NAMALWA (cell line): ENCODE results near the gene MANSC4.

ENCODE experiments used
- DNase-seq: peaks from one replicate; pipeline ENCODE4 v3.0.0-alpha.2; 2015; ENCODE audit warnings: low spot score

Gene MANSC4

DNA sequence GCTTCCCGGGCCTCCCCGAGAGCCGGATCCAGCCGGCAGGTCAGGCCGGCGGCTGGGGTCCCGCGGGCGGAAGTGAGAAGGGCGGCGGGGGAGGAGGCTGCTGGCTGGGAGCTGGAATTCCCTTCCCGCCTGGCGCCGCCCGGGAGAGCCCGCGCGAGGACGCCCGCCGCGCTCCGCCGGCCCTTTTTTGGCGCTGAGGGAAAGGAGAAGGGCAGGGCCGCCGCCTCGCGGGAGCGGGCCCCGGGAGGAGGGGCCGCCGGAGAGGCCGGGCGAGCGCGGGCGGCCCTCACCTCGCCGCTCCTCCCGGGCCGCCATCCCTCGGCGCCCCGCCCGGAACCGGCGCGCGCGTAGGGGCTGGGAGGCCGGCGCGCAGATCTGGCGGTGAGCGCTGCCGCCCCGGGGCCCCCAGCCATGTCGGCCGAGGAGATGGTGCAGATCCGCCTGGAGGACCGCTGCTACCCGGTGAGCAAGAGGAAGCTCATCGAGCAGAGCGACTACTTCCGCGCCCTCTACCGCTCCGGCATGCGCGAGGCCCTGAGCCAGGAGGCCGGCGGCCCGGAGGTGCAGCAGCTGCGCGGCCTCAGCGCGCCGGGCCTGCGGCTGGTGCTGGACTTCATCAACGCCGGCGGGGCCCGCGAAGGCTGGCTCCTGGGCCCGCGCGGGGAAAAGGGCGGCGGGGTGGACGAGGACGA lies at the start of gene MANSC4, which contains the start of gene KLHL42:
Gene MANSC4 (minus strand): TSS at position 317 of the 692 bp plus-strand sequence. CDS start 8,960 bp downstream, outside the sequence.
Gene KLHL42 (plus strand): TSS at position 314 of the 692 bp plus-strand sequence. CDS start 98 bp downstream, at position 412.
- DNase-seq, result peak; percentile 83

- DNase-seq, result no peak
Observed at GRCh38 chr12:27828196-27828595, 48.2 kb upstream of the MANSC4 start.

GRCh38 chr12:27826076-27826475 lies 46.0 kb upstream of the MANSC4 start:
- DNase-seq, result no peak

GRCh38 chr12:27824126-27824842 lies 44.2 kb upstream of the MANSC4 start:
- peak; percentile 69 for DNase-seq

GRCh38 chr12:27823038-27823437 lies 43.0 kb upstream of the MANSC4 start:
- no peak for DNase-seq

GRCh38 chr12:27822076-27822712 lies 42.2 kb upstream of the MANSC4 start:
- DNase-seq, result peak; percentile 49

GRCh38 chr12:27821259-27821973 lies 41.4 kb upstream of the MANSC4 start:
- DNase-seq, result peak; percentile 91

- DNase-seq, result no peak
Observed at GRCh38 chr12:27820564-27820963, 40.5 kb upstream of the MANSC4 start.

DNA sequence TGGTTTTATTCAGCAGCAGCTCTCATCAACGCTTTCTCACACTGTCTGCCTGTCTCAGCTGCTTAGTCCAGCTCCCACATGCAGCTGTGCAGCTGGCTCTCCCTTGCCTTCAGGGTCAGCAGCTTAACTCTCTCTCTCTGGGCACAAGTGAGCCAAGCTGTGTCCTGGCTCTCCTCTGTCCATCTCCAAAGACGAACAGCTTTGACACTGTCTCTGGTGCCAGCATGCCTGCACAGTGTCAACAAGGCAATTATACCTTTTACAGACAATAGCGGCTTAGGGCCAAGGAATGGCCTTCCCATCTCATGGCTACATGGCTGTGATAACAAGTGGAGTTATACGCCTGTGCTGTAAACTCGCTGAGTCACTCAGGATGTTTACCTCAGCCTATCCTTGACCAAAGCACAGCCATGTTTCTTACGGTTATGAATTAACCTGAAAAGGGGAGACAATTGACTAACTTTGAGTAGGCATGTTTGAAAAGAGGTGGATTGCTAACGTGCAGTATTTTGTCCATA lies 38.4 kb upstream of the MANSC4 start:
- no peak for DNase-seq

DNA sequence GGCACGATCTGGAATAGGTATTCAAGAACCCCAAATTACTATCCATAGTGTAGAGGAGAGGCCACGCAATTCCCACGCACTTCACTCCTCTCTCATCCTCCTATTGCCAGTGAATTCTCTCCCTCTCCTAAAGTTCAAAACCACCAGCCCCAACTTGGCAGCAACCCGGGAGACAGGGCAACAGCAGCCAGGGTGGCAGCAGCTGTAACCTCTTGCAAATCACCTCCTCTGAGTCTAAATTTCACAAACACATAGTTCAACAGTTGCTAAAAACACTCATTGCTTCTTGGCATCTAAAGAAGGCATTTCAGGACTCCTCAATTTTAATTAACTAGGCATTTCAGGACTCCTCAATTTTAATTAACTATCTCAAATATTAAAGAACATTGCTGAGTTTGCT lies 37.7 kb upstream of the MANSC4 start:
- no peak for DNase-seq

DNA sequence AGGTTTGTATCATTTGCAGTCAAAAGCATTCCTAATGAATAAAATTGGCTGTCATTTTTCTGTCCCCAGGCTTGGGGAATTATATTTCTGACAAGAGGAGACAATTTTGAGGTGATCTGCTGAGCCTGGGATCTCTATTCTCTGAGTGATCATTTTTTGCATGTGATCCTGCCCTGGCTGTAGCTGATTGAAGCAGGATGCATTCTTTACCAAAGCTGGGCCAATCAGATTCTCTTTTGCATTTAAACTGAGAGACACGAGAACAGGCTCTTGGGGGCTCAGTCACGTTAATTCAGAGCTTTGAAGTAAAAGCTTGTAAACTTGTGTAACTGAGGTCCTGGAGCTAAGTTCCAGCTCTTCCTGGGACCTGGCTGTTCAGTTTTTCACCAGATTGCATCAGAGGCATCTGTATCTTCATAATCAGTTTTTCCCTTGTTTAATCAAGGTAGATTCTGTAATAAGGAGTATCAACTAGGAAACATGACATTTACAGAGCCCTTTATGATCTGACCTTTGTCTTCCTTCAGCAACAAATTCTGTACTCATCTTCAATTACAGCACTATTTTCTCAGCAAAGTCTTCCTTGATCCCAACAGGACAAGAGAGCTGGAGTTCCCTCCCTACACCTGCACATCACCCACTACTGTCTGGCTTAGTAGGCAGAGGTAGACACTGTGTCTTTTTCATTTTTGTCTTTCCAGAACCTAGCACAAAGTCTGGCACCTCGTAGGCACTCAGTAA lies 35.0 kb upstream of the MANSC4 start:
- DNase-seq, result no peak

- DNase-seq, result no peak
Observed at GRCh38 chr12:27814411-27814810, 34.4 kb upstream of the MANSC4 start.

DNA sequence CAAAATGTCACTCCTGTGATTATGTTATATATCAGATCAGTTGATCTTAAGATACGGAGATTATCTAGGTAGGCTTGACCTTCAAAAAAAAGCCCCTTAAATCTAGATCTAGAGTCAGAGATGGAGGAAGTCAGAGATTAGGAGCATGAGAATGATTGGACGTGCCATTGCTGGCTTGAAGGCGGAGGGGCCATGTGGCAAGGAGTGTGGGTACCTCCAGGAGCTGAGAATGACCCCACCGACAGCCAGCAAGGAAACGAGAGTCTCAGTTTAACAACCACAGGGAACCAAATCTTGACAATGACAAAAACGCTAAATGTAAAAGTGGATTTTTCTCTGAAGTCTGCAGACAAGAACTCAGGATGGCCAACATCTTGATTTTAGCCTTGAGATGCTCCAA lies 32.5 kb upstream of the MANSC4 start:
- DNase-seq, result no peak

DNA sequence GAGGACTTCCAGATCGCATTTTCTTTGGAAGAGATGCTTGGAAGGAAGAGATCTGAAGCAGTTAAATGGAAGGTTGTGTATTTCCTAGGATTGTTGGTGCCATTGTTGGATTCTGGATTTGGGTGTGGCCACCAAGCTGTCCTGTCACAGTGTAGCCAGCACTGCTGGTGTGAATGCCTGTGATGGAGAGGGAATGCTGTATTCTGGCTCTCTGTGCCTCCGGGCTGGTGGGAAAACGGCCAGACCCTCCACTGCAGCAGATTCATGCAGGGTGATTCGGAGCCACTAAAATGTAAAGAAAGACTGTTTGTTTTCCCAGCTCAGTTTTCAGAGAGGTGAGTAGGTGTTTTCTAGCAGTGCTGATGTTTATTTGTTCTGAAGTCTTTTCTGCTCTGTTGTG lies 30.7 kb upstream of the MANSC4 start:
- DNase-seq, result no peak

DNA sequence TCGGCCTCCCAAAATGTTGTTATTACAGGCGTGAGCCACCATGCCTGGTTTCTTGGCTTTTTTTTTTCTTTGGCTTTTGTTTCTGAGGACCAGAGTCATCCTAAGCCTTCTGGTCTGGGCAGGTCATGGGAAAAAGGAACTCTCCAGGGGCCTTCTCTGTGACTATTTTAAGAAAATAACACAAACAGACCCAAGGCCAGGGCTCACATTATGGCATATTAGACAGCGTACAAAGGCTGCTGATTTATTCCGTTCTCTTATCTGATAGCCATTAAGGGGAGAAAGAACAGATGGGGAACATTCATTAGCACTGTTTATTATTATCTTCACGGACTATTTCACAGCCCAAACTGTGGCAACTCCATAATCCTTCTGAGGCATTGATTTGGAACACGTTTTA lies 28.8 kb upstream of the MANSC4 start:
- DNase-seq, result no peak

DNA sequence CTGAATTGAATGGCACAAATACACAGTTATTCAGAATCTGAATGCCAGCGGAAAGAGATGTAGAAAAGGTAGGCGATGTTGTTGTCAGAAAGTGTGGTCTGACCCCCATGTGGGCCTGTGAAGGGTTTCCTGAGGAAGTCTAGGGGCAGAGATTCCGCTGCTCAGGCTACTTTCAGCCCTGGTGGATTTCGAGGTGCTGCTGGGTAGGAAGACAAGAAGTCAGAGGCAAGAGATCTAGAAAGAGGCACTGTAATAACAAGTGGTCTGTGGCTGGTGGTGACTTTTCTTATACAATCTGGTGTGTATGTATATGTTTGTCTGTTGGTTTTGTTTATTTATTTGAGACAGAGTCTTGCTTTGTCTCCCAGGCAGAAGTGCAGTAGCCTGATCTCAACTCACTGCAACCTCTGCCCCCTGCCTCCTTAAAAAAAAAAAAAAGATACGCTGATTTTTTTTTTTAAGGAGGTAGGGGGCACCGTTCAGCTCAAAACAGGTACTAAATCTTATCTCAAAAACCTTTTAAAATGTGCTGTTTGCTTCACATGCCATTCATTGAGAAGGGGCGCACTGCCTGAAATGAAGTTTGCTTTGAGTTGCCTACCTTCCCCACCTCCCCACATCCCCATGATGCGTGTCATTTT lies 27.1 kb upstream of the MANSC4 start:
- peak; percentile 33 for DNase-seq

DNA sequence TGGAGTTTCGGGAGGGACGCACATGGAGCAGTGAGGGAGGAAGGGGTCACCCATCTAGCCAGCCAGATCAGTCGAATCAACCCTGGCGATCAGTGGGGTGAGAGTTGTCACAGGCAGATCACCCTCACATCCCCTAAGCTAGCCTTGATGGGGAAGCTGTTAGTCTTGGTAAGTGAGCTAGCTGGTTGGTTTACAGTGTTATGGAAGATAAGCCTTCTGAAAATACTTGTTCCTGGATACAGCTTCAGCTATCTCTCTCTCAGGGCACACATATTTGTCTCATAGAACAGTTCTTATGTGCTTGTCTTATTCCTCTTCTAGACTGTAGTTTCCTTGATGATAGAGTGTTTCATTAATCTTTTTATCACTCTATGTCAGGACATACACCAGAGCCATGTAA lies 26.2 kb upstream of the MANSC4 start:
- no peak for DNase-seq

GRCh38 chr12:27805238-27805637 lies 25.2 kb upstream of the MANSC4 start:
- DNase-seq, result no peak

- no peak for DNase-seq
Observed at GRCh38 chr12:27802936-27803335, 22.9 kb upstream of the MANSC4 start.

DNA sequence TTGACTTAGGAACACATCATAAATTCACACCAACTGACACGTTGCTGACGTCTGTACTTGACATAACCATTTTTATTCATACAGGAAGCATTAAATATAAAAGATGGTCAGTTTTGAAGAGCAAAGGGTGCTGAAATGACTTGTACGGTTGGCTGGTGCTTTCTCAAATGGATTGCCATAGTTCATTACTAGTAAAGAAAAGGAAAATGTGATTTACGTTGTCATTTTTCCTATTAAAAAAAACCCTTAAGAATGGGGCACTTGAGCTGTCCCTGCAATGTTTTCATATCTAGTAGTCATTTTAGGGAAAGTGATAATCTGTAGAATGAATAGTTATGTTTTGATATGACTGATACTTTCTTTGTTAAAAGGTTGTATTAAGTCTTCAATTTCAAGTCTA lies 22.5 kb upstream of the MANSC4 start:
- no peak for DNase-seq

GRCh38 chr12:27801630-27802029 lies 21.6 kb upstream of the MANSC4 start:
- no peak for DNase-seq
